BLaER1 treated with 17β-estradiol and CSF1 and Interleukin-3, amounts not matched to agents 10 nM and 100 nM (cell line): ENCODE results near the gene ANKRD49.

ENCODE experiments used
- H3K27ac ChIP-seq, 11 experiments: shearing (Covaris generic); formaldehyde crosslinking; 2 replicates each; pipeline ENCODE4 v1.8.1; 2022
- H3K27me3 ChIP-seq, 11 experiments: shearing (Covaris generic); formaldehyde crosslinking; 2 replicates each; pipeline ENCODE4 v1.8.1; 2022
- H3K36me3 ChIP-seq, 11 experiments: shearing (Covaris generic); formaldehyde crosslinking; 2 replicates each; pipeline ENCODE4 v1.8.1; 2022
- H3K4me1 ChIP-seq, 10 experiments: shearing (Covaris generic); formaldehyde crosslinking; 2 replicates each; pipeline ENCODE4 v1.8.1; 2022
- H3K4me2 ChIP-seq, 11 experiments: shearing (Covaris generic); formaldehyde crosslinking; 2 replicates each; pipeline ENCODE4 v1.8.1; 2022
- H3K4me3 ChIP-seq, 10 experiments: shearing (Covaris generic); formaldehyde crosslinking; 2 replicates each; pipeline ENCODE4 v1.8.1; 2022
- H3K9ac ChIP-seq, 11 experiments: shearing (Covaris generic); formaldehyde crosslinking; 2 replicates each; pipeline ENCODE4 v1.8.1; 2022
- H3K9me3 ChIP-seq, 11 experiments: shearing (Covaris generic); formaldehyde crosslinking; replicated peaks in 1 of 11; 2 replicates each; pipeline ENCODE4 v1.8.1; 2022
- H4K20me1 ChIP-seq, 11 experiments: shearing (Covaris generic); formaldehyde crosslinking; 2 replicates each; pipeline ENCODE4 v1.8.1; 2022
- Cebpa-rat ChIP-seq, 11 experiments: shearing (Covaris generic); IDR thresholded peaks; 2 replicates each; pipeline ENCODE4 v1.8.1; 2022

The ANKRD49 gene

GRCh38 chr11:94457118-94458029 is 36.4 kb upstream of the ANKRD49 start:
- TF ChIP-seq Cebpa-rat (IDR thresholded peaks at IDR 0.05) = no peak
- H3K27me3 ChIP-seq = no peaks in the 10 kb centered on the region
- H3K9ac ChIP-seq = no peak overlapping the region
- peaks cover 54 to 98% (median 82%) of the 10 kb centered on the region in 11 experiments for H3K36me3 ChIP-seq
- peaks cover 0 to 9% (median 4%) of the 10 kb centered on the region in 11 experiments; a peak in 5 of 22 replicates for H3K9me3 ChIP-seq
- H4K20me1 ChIP-seq = no peaks in the 10 kb centered on the region
- H3K4me1 ChIP-seq = peaks cover 0 to 10% (median 0%) of the 10 kb centered on the region in 10 experiments; a peak in 5 of 20 replicates
- H3K4me2 ChIP-seq = peak overlapping the region in 1 of 11 experiments; percentile 9; a peak in 1 of 22 replicates
- H3K4me3 ChIP-seq = no peak overlapping the region
- H3K27ac ChIP-seq = 0 out of 22 replicates have a peak overlapping the region, but pooled peaks of 1 of the 11 experiments have one; percentile 2

- Histone ChIP-seq H3K27ac (no peak overlapping the region), H3K4me3 (no peak overlapping the region), H4K20me1 (no peaks in the 10 kb centered on the region), H3K4me2 (no peak overlapping the region), H3K9ac (no peak overlapping the region), H3K27me3 (no peaks in the 10 kb centered on the region), H3K4me1 (peaks cover 0 to 10% (median 0%) of the 10 kb centered on the region in 10 experiments; a peak in 5 of 20 replicates), H3K36me3 (peaks cover 45 to 99% (median 79%) of the 10 kb centered on the region in 11 experiments), H3K9me3 (0 out of 22 replicates have a peak, but pooled peaks cover 0 to 6% (median 0%) of the 10 kb centered on the region in 11 experiments)
- no peak for TF ChIP-seq Cebpa-rat (IDR thresholded peaks at IDR 0.05)
These were observed 34.2 kb upstream of the ANKRD49 start for GRCh38 chr11:94459576-94459975.

- H3K4me2 ChIP-seq = peak overlapping the region in 2 of 11 experiments; percentile 8 to 18; a peak in 3 of 22 replicates
- H3K36me3 ChIP-seq = peaks cover 34 to 99% (median 79%) of the 10 kb centered on the region in 11 experiments
- no peak overlapping the region for H3K27ac ChIP-seq
- no peaks in the 10 kb centered on the region for H3K27me3 ChIP-seq
- H3K9ac ChIP-seq = no peak overlapping the region
- no peak overlapping the region for H3K4me3 ChIP-seq
- peaks cover 0 to 5% (median 0%) of the 10 kb centered on the region in 11 experiments; a peak in 1 of 22 replicates for H4K20me1 ChIP-seq
- no peaks in the 10 kb centered on the region for H3K9me3 ChIP-seq
- H3K4me1 ChIP-seq = peaks cover 0 to 29% (median 13%) of the 10 kb centered on the region in 10 experiments; a peak in 14 of 20 replicates
- no peak for TF ChIP-seq Cebpa-rat (IDR thresholded peaks at IDR 0.05)
These were observed 24.4 kb upstream of the ANKRD49 start for GRCh38 chr11:94469416-94469815.

GRCh38 chr11:94472916-94473799 is 20.6 kb upstream of the ANKRD49 start:
- Histone ChIP-seq H3K4me1 (peaks cover 6 to 38% (median 22%) of the 10 kb centered on the region in 10 experiments), H3K27ac (peak overlapping the region in 7 of 11 experiments; percentile 25 to 78 (median 58); a peak in 12 of 22 replicates), H3K4me2 (peak overlapping the region in 7 of 11 experiments; percentile 35 to 88 (median 64); a peak in 14 of 22 replicates), H3K9ac (peak overlapping the region in 3 of 11 experiments; percentile 50 to 54 (median 51); a peak in 5 of 22 replicates), H4K20me1 (peaks cover 0 to 5% (median 0%) of the 10 kb centered on the region in 11 experiments; a peak in 1 of 22 replicates), H3K36me3 (peaks cover 25 to 99% (median 75%) of the 10 kb centered on the region in 11 experiments; a peak in 21 of 22 replicates), H3K9me3 (no peaks in the 10 kb centered on the region), H3K27me3 (no peaks in the 10 kb centered on the region), H3K4me3 (no peak overlapping the region)
- no peak for TF ChIP-seq Cebpa-rat (IDR thresholded peaks at IDR 0.05)

- TF ChIP-seq Cebpa-rat (IDR thresholded peaks at IDR 0.05) = no peak
- Histone ChIP-seq H4K20me1 (peaks cover 0 to 5% (median 0%) of the 10 kb centered on the region in 11 experiments; a peak in 1 of 22 replicates), H3K9ac (0 out of 22 replicates have a peak overlapping the region, but pooled peaks of 1 of the 11 experiments have one; percentile 26), H3K36me3 (peaks cover 48 to 99% (median 79%) of the 10 kb centered on the region in 11 experiments), H3K4me3 (no peak overlapping the region), H3K27ac (no peak overlapping the region), H3K4me1 (peaks cover 6 to 26% (median 22%) of the 10 kb centered on the region in 10 experiments), H3K27me3 (no peaks in the 10 kb centered on the region), H3K4me2 (peak overlapping the region in 8 of 11 experiments; percentile 10 to 52 (median 36); a peak in 14 of 22 replicates), H3K9me3 (no peaks in the 10 kb centered on the region)
These were observed 16.2 kb upstream of the ANKRD49 start for GRCh38 chr11:94477624-94478023.

- Histone ChIP-seq H3K4me2 (no peak overlapping the region), H3K4me1 (peaks cover 6 to 10% (median 9%) of the 10 kb centered on the region in 10 experiments; a peak in 18 of 20 replicates), H3K9me3 (0 out of 22 replicates have a peak, but pooled peaks cover 0 to 5% (median 0%) of the 10 kb centered on the region in 11 experiments), H3K36me3 (peaks cover 71 to 100% (median 91%) of the 10 kb centered on the region in 11 experiments), H3K27me3 (no peaks in the 10 kb centered on the region), H3K27ac (no peak overlapping the region), H3K4me3 (no peak overlapping the region), H4K20me1 (no peaks in the 10 kb centered on the region), H3K9ac (no peak overlapping the region)
- TF ChIP-seq Cebpa-rat (IDR thresholded peaks at IDR 0.05) = no peak
These were observed 12.4 kb upstream of the ANKRD49 start for GRCh38 chr11:94481342-94481741.

- TF ChIP-seq Cebpa-rat (IDR thresholded peaks at IDR 0.05) = no peak
- Histone ChIP-seq H3K9me3 (peaks cover 0 to 16% (median 6%) of the 10 kb centered on the region in 11 experiments; a peak in 8 of 22 replicates), H3K36me3 (peaks cover 87 to 97% (median 96%) of the 10 kb centered on the region in 11 experiments), H3K4me2 (no peak overlapping the region), H3K4me1 (peaks cover 0 to 6% (median 0%) of the 10 kb centered on the region in 10 experiments; a peak in 2 of 20 replicates), H3K27me3 (no peaks in the 10 kb centered on the region), H4K20me1 (no peaks in the 10 kb centered on the region), H3K9ac (no peak overlapping the region), H3K27ac (no peak overlapping the region), H3K4me3 (no peak overlapping the region)
These were observed 7.7 kb upstream of the ANKRD49 start for GRCh38 chr11:94486068-94486467.

- H3K36me3 ChIP-seq = peaks cover 41 to 52% (median 45%) of the 10 kb centered on the region in 11 experiments
- peak overlapping the region; percentile 74 to 91 (median 86) for H3K4me3 ChIP-seq
- H3K9ac ChIP-seq = peak overlapping the region; percentile 87 to 94 (median 91)
- H3K4me2 ChIP-seq = peak overlapping the region; percentile 78 to 94 (median 84)
- H3K4me1 ChIP-seq = peaks cover 18 to 30% (median 24%) of the 10 kb centered on the region in 10 experiments
- H3K27ac ChIP-seq = peak overlapping the region; percentile 82 to 93 (median 88)
- TF ChIP-seq Cebpa-rat (IDR thresholded peaks at IDR 0.05) = no peak
- no peaks in the 10 kb centered on the region for H3K27me3 ChIP-seq
- H3K9me3 ChIP-seq = peaks cover 0 to 3% (median 0%) of the 10 kb centered on the region in 11 experiments; a peak in 2 of 22 replicates
- H4K20me1 ChIP-seq = peaks cover 0 to 13% (median 0%) of the 10 kb centered on the region in 11 experiments; a peak in 2 of 22 replicates
These were observed 419 bp downstream of the ANKRD49 start for GRCh38 chr11:94494126-94494680.
